GM23248 (cell line): ENCODE data around the gene SMCO3.

Experiments used
- EZH2 ChIP-seq: fragments of 200-600 bp; sonication (generic); IDR thresholded peaks from 2 replicates; pipeline ENCODE4 v1.6.1; 2018; ENCODE audit warnings: antibody characterized with exemption, mild to moderate bottlenecking; ENCODE audit not compliant: insufficient read depth, poor library complexity, severe bottlenecking
- EZH2phosphoT487 ChIP-seq: fragments of 200-600 bp; sonication (generic); IDR thresholded peaks from 2 replicates; pipeline ENCODE4 v1.6.1; 2018; ENCODE audit warnings: antibody characterized with exemption, moderate library complexity, mild to moderate bottlenecking, low read depth; ENCODE audit not compliant: insufficient read depth

DNA sequence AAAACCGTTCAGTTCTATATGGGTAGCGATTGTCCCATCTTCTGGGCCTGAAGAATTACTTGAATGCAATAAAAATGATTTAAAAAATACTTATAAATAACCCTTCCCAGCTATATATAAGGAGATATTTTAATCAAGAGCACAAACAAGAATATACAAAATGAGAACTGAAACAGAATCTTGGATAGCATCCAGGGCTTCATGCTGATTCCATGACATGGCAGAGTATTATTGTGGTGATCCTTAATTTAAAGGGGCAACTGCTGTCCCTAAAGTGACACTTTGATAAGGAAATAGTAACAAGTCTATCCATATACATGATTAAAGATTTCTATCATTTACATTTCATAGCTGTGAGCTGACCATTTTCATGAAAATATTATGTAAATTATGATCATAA is 29.5 kb downstream of the SMCO3 start:
- TF ChIP-seq EZH2 (no peak), EZH2phosphoT487 (no peak)
